Superior temporal gyrus (tissue), 1 donor: ENCODE measurements around the gene PCDHGB1.
"Not testable (repeated sequence)": the region's sequence is repeated elsewhere in the genome, so short reads cannot be mapped to it uniquely, and the experiment has no call there.

Experiments
- DNase-seq: peaks from one replicate; pipeline ENCODE4 v3.0.0-alpha.2; 2016; ENCODE audit errors: extremely low spot score

The PCDHGB1 gene

DNA sequence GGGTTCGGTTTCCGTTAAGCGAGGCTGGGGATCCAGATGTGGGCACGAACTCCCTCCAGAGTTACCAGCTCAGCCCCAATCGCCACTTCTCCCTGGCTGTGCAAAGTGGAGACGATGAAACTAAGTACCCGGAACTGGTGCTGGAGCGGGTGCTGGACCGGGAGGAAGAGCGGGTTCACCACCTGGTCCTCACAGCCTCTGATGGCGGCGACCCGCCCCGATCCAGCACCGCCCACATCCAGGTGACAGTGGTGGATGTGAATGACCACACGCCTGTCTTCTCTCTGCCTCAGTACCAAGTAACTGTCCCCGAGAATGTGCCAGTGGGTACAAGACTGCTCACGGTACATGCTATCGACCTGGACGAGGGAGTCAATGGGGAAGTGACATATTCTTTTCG lies 33.4 kb downstream of the PCDHGB1 start:
- DNase-seq = no peak

- DNase-seq = no peak
Observed at GRCh38 chr5:141384471-141385267, 34.8 kb downstream of the PCDHGB1 start.

- not testable (repeated sequence) for DNase-seq
Observed at GRCh38 chr5:141387557-141388311, 37.8 kb downstream of the PCDHGB1 start, which contains the start of gene PCDHGB4. TSS of gene PCDHGB4 (plus strand) at chr5:141387698. CDS start at chr5:141387885, 187 bp downstream.

- no peak for DNase-seq
Observed at GRCh38 chr5:141388661-141389060, 38.8 kb downstream of the PCDHGB1 start.

- no peak for DNase-seq
Observed at GRCh38 chr5:141389153-141390042, 39.5 kb downstream of the PCDHGB1 start.

DNA sequence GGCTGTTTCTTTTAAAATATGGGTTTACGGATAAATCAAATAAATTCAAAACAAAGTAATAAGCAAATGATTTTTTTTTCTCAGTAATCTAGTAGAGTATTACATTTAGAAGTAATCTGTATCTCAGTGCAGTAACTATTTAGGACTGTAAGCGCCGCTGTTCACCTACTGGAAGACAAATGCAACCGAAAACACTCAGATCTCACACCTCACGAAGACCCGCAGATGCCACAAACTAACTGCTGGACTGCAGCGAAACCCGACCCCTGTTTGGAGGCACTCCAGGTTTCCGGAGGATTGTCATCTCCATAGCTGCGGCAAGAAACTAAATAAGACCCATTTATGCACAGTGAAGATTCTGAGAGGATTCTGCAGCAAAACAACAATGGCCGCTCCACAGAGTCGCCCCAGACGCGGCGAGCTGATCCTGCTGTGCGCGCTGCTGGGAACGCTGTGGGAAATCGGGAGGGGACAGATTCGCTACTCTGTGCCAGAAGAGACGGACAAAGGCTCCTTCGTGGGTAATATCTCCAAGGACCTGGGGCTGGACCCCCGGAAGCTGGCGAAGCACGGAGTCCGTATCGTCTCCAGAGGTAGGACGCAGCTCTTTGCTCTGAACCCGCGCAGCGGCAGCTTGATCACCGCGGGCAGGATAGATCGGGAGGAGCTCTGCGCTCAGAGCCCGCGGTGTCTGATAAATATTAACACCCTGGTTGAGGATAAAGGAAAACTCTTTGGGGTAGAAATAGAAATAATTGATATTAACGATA lies 42.7 kb downstream of the PCDHGB1 start, which contains the start of gene PCDHGA8:
Gene PCDHGA8 (plus strand): TSS at position 205 of the 770 bp plus-strand sequence. CDS start 181 bp downstream, at position 386.
- DNase-seq = no peak

DNA sequence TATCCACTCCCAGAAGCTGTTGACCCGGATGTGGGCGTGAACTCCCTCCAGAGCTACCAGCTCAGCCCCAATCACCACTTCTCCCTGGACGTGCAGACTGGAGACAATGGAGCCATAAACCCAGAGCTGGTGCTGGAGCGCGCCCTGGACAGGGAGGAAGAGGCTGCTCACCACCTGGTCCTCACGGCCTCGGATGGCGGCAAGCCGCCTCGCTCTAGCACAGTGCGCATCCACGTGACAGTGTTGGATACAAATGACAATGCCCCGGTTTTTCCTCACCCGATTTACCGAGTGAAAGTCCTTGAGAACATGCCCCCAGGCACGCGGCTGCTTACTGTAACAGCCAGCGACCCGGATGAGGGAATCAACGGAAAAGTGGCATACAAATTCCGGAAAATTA lies 43.4 kb downstream of the PCDHGB1 start:
- no peak for DNase-seq

DNA sequence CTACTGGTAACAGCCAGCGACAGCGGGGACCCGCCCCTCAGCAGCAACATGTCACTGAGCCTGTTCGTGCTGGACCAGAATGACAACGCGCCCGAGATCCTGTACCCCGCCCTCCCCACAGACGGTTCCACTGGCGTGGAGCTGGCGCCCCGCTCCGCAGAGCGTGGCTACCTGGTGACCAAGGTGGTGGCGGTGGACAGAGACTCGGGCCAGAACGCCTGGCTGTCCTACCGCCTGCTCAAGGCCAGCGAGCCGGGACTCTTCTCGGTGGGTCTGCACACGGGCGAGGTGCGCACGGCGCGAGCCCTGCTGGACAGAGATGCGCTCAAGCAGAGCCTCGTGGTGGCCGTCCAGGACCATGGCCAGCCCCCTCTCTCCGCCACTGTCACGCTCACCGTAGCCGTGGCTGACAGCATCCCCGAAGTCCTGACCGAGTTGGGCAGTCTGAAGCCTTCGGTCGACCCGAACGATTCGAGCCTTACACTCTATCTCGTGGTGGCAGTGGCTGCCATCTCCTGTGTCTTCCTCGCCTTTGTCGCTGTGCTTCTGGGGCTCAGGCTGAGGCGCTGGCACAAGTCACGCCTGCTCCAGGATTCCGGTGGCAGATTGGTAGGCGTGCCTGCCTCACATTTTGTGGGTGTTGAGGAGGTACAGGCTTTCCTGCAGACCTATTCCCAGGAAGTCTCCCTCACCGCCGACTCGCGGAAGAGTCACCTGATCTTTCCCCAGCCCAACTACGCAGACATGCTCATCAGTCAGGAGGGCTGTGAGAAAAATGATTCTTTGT lies 44.7 kb downstream of the PCDHGB1 start:
- not testable (repeated sequence) for DNase-seq

GRCh38 chr5:141397756-141398551 lies 48.1 kb downstream of the PCDHGB1 start, which contains the start of gene PCDHGB5:
TSS of gene PCDHGB5 (plus strand) at chr5:141397947. CDS start at chr5:141398128, 181 bp downstream.
- peak; percentile 6 for DNase-seq

- DNase-seq = no peak
Observed at GRCh38 chr5:141398608-141399007, 48.7 kb downstream of the PCDHGB1 start.

GRCh38 chr5:141399555-141400258 lies 49.8 kb downstream of the PCDHGB1 start:
- DNase-seq = no peak
